Smooth muscle cell of trachea (primary cell): Measurements from ENCODE around the gene MIA2. TPM values are rescaled to one million over a fixed set of nuclear protein-coding genes. Genes with fewer than 3 reads are reported as not detected.

Source experiments
- total RNA-seq: library from RNA; depleted of rRNA; stranded (reverse); fragments of >200 nt; gene quantifications from 2 replicates; pipeline ENCODE4 v1.2.1, GENCODE V29; 2014

Gene MIA2
- total RNA-seq, result 11.9 and 13.5 TPM in 2 replicates

GRCh38 chr14:39233680-39234326, at the start of gene MIA2:
MIA2 (plus strand) TSS chr14:39233915; CDS start chr14:39234115, 200 bp downstream.

GRCh38 chr14:39432179-39432618, 198.5 kb downstream of the MIA2 start, which contains the start of gene FBXO33:
FBXO33 (minus strand) TSS chr14:39432433; CDS start chr14:39432162, 271 bp downstream.

Other genes with a start within 250 kb of the MIA2 start
- gene SEC23A, start 130.7 kb upstream of the MIA2 start, total RNA-seq, result 516 and 520 TPM in 2 replicates
- 26.6 and 28.5 TPM in 2 replicates for gene GEMIN2, start 119.6 kb upstream of the MIA2 start, total RNA-seq
- gene TRAPPC6B, start 63.6 kb upstream of the MIA2 start, total RNA-seq, result 23.8 and 32.0 TPM in 2 replicates
- gene PNN, start 58.7 kb upstream of the MIA2 start, total RNA-seq, result 10.9 and 15.1 TPM in 2 replicates
- gene FBXO33, start 198.5 kb downstream of the MIA2 start, total RNA-seq, result 19.0 and 22.1 TPM in 2 replicates